ENCODE data around the gene BTBD18. TPM values are rescaled to one million over a fixed set of nuclear protein-coding genes. Genes with fewer than 3 reads are reported as not detected.

Gene BTBD18
- total RNA-seq, 1 donor from 2014 or later, result not detected

DNA sequence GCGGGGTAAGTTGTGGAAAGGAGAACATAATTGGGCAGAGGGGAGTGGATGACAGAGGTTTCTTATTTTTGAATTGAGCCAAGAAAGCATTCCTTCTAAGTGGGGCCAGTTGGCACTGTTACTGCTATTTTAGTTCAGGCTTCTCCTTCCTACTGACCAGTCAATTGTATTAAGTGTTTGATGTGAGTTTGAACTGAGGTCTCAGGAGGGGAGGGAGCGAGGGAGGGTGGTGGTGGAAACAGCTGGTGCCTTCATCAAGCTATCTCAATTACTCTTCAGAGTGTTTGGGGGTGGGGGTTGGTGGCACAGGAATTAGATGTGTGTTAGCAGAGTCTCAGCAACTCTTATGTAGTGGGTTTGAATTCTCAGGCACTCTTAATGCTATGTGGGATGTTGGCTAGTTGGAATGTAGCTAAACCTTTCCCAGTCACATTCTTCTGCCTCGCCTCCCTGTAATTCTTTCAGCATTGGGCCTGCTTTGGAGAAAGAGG, 24.5 kb upstream of the BTBD18 start:
- peak; percentile 96 for DNase-seq (ENCODE audit: low read depth)

GRCh38 chr11:57775491-57775890, 23.9 kb upstream of the BTBD18 start:
- peak; percentile 66 for DNase-seq (ENCODE audit: low read depth)

DNA sequence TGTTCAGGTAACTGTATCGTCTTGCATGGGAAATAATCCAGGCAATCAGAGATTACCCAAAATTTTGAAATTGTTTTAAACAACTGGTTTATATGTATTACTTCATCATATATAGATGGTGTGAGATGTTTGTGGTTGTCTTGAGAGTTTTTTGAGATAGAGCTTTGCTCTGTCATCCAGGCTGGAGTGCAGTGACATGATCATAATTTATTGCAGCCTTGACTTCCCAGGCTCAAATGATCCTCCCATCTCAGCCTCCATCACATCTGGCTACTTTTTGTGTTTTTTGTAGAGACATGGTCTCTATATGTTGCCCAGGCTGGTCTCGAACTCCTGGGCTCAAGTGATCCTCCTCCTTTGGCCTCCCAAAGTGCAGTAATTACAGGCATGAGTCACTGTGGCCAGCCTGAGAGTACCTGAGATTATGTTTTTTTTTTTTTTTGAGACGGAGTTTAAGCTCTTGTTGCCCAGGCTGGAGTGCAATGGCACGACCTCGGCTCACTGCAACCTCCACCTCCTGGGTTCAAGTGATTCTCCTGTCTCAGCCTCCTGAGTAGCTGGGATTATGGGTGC, 21.5 kb upstream of the BTBD18 start:
- no peak for DNase-seq (ENCODE audit: low read depth)

- no peak for DNase-seq (ENCODE audit: low read depth)
These were observed 20.9 kb upstream of the BTBD18 start for GRCh38 chr11:57772562-57772961.

DNA sequence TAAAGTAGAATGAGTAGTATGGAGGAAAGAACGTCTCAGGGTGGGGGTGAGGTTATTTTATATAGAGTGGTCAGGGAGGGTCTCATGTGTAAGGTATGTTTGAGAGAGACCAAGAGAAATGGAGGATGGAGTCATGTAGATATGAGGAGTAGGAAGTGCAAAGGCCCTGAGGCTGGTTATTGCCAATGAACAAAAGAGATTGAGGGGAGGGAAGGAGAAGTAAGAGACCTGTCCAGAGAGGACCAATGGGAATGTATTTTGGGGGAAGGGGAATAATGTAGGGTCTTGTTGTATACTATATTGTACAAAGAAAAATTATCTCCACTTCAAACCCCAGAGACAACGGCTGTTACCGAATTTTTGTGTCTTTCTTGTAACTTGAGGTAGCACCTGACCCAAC, 19.7 kb upstream of the BTBD18 start:
- DNase-seq (ENCODE audit: low read depth), result no peak

GRCh38 chr11:57770793-57771192, 19.2 kb upstream of the BTBD18 start:
- no peak for DNase-seq (ENCODE audit: low read depth)

- DNase-seq (ENCODE audit: low read depth), result no peak
These were observed 13.4 kb upstream of the BTBD18 start for GRCh38 chr11:57764972-57765371.

DNA sequence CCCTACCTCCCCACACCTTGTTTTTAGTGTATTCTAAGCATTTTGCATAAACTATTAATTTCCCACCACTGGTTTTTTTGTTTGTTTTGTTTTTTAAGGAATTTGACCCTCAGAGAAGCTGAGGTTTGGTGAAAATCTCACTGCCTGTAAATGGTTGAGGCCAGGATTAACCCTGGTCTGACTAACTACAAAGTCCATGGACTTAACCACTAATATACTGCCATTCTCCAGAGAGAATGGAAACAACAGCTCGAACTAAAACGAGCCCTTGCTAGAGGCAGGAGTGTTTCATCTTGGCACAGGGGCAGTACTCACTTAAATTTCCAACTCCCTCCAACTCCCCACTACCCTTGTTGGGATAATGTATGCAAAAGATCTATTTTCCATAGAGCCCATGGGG, 12.9 kb upstream of the BTBD18 start:
- no peak for DNase-seq (ENCODE audit: low read depth)

GRCh38 chr11:57764021-57764420, 12.4 kb upstream of the BTBD18 start:
- DNase-seq (ENCODE audit: low read depth), result no peak

DNA sequence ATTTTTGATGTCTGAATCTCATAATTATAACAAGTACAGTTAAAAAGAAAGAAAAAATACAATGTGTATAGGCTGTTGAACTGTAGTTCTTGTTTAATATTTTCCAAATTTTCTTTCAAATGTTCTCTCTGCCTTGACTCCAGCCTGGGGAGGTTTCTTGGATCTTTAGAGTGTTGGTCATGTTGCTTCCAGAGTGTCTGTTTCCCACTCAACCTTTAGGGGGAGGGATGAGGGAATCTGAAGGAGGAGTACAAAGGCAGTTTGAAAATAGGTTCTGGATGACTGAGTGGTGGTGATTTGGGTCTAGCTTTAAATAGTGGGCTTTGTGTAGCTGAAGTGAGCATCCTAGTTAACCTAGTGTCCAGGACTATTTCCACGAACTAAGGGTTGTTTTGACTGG, 11.9 kb upstream of the BTBD18 start:
- DNase-seq (ENCODE audit: low read depth), result peak; percentile 70

- no peak for DNase-seq (ENCODE audit: low read depth)
These were observed 10.7 kb upstream of the BTBD18 start for GRCh38 chr11:57762235-57762861.

DNA sequence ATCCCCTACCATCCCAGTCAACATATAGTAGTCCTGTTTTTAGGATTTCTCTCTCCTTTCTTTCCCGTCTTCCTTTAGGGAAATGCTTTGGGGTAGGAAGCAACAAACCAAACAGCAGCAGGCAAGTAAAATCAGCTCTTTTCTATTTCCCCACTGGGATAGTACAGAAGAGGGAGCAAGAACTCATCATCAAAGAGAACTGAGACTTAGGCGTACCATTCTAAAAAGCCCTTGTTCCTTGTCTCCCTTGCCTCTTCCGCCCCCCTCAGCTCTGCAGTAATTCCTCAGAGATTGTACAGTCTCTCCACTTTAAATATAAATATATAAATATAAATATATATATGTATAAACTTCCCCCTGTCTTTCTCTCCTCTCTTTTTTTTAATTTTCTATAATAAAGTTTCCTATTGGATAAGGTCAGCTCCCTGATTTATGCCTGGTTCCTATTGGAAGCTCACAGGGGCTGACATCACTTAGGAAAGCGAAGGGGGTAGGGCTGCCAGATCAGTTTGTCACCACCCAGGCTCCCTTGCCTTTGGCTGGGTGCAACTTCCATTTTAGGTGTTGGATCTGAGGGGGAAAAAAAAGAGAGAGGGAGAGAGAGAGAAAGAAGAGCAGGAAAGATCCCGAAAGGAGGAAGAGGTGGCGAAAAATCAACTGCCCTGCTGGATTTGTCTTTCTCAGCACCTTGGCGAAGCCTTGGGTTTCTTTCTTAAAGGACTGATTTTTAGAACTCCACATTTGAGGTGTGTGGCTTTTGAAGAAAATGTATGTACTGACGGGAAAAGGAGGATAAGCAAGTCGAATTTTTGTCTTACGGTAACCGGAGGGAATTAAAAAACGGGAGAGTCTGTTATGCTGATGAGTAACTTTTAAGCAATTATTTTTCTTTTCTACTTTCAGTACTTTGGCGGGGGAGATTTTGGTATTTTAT, 9.9 kb upstream of the BTBD18 start, which contains the start of gene CTNND1:
TSS of gene CTNND1 (plus strand) at position 502 of the 934 bp plus-strand sequence. CDS start 29,677 bp downstream, outside the sequence.
- peak; percentile 98 for DNase-seq (ENCODE audit: low read depth)

DNA sequence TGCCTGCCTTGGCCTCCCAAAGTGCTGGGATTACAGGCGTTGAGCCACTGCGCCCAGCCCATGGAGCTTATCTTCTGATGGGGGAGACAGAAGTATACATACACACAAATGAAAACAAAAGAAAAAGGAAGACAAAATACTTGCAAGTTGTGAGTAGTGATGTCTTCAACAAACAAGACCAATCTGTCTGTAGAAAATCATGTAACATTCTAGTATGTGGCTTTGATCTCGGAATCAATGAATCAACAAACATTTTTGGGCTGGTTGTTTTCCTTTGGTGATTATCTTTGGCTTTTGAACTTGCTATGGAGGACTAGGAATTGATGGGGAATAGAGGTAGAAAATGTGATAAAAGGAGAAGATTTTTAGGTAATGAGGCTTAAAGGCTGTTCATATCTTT, 6.6 kb upstream of the BTBD18 start:
- DNase-seq (ENCODE audit: low read depth), result no peak

DNA sequence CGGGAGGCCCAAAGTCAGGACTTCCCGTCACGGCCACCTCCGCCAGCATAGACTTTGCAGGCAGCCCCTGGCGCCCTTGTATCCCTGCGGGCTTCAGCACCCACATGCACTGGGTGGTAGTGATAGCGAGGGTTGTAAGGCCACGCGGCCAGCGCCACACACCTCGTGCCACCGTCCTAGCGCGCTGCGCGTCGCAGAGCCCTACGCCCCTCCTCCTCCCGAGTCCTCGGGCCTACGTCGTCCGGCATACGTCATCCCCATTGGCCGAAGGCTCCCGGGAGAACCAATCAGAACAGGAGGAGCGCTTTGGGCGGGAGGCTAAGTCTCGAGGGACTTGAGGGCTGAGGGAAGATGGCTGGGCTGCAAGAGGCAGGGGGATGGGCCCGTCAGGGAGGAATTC, 1.3 kb upstream of the BTBD18 start:
- DNase-seq (ENCODE audit: low read depth), result no peak

DNA sequence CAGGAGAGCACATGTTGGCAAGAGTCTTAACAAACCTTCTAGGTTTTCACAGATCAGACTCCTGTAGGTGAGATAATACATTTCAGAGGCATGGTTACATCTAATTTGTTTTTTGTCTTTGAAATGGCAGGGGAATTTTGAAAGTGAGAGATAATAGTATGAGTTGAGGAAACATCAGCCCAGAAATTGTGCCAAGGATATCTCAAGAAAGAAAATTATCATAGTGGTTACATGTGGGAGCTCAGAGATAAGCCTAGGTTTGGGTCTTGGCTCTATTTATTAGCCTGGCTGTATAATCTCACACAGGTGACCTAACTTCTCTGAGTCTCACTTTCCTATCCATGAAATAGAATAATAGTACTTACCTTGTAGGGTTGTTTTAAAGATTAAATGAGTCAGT, 443 bp downstream of the BTBD18 start:
- no peak for DNase-seq (ENCODE audit: low read depth)

DNA sequence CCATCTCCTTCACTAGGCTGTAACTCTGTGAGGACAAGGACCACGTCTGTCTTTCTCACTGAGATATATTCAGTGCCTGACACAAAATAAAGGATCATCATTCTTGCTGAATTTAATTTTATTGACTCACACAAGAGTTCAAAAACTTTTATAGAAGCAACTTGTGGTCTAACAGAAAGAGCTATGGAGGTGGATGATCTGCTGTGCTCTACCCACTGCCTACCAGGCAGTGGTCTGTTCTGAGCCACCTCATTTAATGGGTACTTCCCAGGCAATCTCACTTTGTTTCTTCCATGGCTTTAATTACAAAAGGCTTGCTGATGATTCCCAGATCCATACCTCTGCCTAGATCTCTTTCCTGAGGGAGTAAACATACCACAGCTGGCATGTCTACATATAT, 4.7 kb downstream of the BTBD18 start:
- no peak for DNase-seq (ENCODE audit: low read depth)

- no peak for DNase-seq (ENCODE audit: low read depth)
These were observed 6.4 kb downstream of the BTBD18 start for GRCh38 chr11:57745206-57745605.

GRCh38 chr11:57744357-57744756, 7.3 kb downstream of the BTBD18 start:
- no peak for DNase-seq (ENCODE audit: low read depth)

DNA sequence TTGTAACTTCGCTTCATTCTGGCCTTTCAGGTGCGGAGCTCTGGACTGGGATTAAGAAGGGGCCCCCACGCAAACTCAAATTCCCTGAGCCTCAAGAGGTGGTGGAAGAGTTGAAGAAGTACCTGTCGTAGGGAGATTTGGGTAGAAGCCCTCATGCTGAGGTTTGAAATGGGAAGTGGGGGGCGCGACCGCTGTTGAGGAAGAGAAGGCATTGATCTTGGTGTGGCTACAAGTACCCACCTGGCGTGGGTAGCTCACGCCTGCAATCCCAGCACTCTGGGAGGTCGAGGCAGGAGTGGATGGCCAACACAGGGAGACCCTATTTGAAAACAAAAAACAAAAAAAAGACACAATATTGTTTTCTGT, 9.5 kb downstream of the BTBD18 start:
- DNase-seq (ENCODE audit: low read depth), result no peak

GRCh38 chr11:57741132-57742086, 10.2 kb downstream of the BTBD18 start, which contains the start of gene SELENOH:
Gene SELENOH (plus strand): TSS chr11:57741491. CDS start chr11:57741596, 105 bp downstream.
- peak; percentile 98 for DNase-seq (ENCODE audit: low read depth)

All from myocyte (in vitro differentiated cells).